GM19025 (cell line): ENCODE data around the gene CGB5.
"Not testable (repeated sequence)": the region's sequence is repeated elsewhere in the genome, so short reads cannot be mapped to it uniquely, and the experiment has no call there.

Experiments
- ATAC-seq: cut with Tn5 transposase; IDR thresholded peaks from one replicate; pipeline ENCODE4 v1.9.1; 2021; ENCODE audit warnings: mild to moderate bottlenecking, low read depth, moderate library complexity; ENCODE audit not compliant: unreplicated experiment

Gene CGB5

GRCh38 chr19:49056902-49057596 is 13.4 kb downstream of the CGB5 start:
- not testable (repeated sequence) for ATAC-seq

DNA sequence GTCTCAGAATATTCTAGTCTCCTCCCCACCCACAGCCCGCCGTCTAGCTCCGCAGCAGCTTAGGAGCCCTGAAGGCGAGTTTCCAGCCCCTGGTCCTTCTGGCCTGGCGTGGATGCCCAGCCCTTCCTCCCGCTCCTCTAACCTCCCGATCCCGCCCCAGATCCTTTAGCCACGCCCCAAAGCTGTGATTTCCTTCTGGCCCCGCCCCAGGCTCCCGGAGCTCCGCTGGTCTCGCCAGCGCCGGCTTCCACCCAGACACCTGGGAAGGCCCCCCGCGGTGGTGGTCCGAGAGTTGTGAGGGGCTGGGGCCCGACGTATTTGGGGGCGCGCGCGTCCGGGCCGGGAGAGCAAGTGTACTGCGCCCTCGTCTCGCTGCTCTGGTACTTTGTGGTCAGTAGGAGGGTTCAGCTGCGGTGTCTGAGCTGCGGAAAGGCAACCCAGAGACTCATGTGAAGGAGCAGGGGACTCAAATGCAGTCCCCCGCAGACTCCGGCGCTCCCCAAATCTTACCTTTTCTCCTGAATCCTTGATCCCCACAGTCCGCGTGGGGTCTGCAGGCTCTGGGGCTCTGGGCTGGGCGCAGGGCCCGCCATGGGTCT is 14.1 kb downstream of the CGB5 start, which contains the start of gene CGB7:
Gene CGB7 (minus strand): TSS at position 114 of the 599 bp plus-strand sequence. CDS start 2,374 bp downstream, outside the sequence.
- no peak for ATAC-seq

DNA sequence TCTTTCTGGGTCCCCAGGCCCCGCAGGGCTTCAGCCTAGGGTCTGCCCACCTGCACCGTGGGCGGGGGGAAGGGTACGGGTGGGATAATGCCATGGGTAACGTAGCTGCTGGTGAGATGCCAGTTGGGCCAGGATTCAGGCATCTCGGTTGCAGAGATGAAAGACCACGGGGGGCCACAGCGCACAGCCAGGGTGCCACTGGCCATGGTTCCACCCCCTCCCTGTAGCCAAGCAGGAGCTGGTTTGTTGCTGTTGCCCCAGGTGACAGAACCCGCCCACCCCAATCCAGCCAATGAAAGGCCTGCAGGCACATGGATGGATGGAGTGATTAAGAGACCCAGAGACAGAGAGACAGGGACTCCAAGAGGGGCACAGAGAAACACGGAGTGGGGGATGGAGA is 14.9 kb downstream of the CGB5 start:
- no peak for ATAC-seq

- no peak for ATAC-seq
Observed at GRCh38 chr19:49059053-49059452, 15.4 kb downstream of the CGB5 start.

GRCh38 chr19:49061000-49061399 is 17.4 kb downstream of the CGB5 start:
- ATAC-seq = no peak

DNA sequence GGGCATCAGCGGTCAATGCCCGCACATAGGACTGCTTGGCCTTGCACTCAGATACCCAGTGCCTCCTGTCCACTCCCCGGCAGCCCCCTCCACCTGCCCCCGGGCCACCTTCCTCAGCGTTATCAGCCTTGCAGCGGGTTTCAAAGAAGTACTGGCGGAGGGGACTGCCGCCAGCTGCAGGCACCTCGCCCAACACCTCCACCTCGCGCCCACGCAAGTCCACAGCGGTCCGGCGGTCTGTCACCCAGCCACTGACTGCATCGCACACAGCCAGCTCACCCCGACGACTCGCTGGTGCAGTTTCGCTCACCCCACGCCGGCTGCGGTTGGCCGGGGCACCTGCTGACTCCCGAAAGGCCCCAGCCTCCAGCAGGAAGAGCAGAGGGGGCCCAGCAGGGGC is 17.8 kb downstream of the CGB5 start:
- ATAC-seq = no peak

DNA sequence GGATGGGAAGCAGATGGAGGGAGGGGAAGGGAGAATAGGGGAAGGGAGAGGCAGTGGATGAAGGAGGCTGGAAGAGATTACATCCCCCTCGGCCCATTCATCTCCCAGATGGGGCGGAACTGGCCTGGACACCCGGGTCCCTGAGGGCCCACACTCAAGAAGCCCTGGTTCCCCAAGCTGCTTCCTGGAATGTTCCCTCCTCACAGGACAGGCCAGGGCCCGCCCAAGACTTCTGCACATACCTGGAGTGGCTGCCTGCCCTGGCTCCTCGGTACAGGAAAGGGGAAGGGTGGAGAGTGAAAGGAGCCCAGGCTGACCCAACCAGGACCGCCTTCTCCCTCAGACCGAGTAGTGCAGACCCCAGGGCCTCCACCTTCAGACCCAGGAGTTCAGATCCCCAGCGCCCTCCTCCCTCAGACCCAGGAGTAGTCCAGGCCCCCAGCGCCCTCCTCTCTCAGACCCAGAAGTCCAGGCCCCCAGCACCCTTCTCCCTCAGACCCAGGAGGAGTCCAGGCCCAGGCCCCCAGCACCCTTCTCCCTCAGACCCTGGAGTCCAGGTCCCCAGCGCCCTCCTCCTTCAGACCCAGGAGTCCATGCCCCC is 20.5 kb downstream of the CGB5 start:
- ATAC-seq = no peak

DNA sequence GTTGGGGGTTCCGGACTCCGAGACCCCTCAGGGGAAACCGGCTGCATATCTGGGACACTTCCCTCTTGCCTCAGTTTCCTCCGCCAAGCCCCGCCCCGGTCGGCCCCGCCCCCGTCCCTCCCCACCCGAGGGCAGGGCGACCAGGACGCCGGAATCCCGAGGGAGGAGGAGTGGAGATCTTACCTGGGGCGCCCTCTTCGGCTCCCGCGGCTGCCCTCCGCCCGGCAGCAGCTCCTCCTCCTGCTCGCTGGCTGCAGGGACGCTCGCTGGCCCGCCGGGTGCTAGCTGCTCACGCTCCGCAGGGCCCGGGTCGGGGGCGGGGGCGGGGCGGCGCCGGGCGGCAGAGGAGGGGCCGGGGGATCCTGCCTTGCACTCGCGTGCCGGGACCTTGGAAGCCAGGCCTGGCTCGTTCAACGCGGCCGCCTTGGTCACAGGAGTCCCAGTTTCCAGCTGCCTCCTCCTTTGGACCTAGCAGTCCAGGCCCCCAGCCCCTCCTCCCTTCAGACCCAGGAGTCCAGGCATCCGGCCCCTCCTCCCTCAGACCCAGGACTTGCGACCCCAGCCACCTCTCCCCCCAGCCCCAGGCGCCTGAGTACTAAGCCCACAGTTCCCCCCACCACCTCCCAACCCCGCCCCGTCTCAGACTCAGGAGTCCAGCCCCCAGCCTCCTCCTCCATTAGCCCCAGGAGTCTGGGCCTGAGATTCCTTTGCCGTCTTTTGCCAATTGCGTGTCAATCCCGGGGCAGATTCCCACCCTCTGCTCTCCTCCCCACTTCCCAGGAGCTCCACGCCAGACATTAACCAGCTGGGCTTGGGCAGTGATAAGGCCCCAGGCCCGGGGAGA is 21.3 kb downstream of the CGB5 start, which contains the start of gene NTF4:
Gene NTF4 (minus strand): TSS at position 51 of the 844 bp plus-strand sequence. CDS start 2,821 bp downstream, outside the sequence.
- no peak for ATAC-seq

GRCh38 chr19:49065905-49066512 is 22.4 kb downstream of the CGB5 start:
- ATAC-seq = no peak

- no peak for ATAC-seq
Observed at GRCh38 chr19:49067554-49067953, 23.9 kb downstream of the CGB5 start.

- ATAC-seq = no peak
Observed at GRCh38 chr19:49069026-49069425, 25.4 kb downstream of the CGB5 start.

DNA sequence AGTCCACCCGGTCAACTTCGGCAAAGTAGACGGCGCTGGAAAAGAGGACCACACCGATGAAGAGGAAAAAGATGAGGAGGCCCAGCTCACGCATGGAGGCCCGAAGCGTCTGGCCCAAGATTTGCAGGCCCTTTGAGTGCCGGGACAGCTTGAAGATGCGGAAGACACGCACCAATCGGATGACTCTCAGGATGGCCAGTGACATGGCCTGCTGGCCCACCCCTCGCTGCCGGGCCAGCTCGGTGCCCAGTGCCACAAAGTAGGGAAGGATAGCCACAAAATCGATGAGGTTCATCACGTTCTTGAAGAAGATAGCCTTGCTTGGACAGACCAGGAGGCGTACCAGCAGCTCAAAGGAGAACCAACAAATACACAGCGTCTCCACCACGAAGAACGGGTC is 26.8 kb downstream of the CGB5 start:
- no peak for ATAC-seq

- no peak for ATAC-seq
Observed at GRCh38 chr19:49071860-49072547, 28.4 kb downstream of the CGB5 start.

DNA sequence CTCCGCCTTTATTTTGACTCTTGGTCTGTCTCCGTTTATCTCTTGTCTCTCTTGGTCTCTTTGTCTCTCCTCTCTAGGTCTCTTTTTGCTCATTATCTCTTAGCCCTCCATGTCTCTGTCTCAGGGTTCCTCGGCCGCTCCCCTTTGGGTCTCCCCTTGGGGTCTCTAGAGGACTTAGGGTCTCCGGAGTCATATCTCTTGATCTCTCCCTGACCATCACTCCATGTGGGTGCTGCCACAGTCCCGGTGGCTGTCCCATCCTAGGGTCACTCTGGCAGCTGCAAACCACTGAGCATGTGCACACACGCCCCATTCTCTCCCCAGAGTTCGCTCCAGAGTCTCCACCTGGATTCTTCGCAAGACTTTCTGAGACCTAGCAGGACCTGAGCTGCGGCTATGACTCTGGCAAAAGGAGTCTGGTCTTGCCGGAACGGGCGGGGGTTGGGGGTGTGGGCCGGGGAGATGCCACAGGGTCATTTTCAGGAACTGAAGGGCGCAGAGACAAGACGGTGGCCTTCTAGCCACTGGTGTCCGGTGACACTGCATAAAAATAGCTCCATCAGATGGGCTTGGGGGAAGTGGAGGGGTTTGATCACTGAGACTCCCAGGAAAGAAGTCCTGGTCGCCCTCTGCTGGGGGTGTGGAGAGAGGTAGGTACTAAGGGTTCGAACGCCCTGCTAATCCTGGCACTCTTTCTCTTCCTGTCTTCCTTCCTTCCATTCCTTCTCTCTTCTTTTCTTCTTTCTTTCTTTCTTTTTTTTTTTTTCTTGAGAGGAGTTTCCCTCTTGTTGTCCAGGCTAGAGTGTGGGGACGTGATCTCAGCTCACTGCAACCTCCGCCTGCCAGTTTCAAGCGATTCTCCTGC is 30.1 kb downstream of the CGB5 start:
- ATAC-seq = no peak

GRCh38 chr19:49074869-49075268 is 31.2 kb downstream of the CGB5 start:
- ATAC-seq = not testable (repeated sequence)

GRCh38 chr19:49080392-49080791 is 36.7 kb downstream of the CGB5 start:
- ATAC-seq = no peak

- ATAC-seq = no peak
Observed at GRCh38 chr19:49081273-49081672, 37.6 kb downstream of the CGB5 start.

DNA sequence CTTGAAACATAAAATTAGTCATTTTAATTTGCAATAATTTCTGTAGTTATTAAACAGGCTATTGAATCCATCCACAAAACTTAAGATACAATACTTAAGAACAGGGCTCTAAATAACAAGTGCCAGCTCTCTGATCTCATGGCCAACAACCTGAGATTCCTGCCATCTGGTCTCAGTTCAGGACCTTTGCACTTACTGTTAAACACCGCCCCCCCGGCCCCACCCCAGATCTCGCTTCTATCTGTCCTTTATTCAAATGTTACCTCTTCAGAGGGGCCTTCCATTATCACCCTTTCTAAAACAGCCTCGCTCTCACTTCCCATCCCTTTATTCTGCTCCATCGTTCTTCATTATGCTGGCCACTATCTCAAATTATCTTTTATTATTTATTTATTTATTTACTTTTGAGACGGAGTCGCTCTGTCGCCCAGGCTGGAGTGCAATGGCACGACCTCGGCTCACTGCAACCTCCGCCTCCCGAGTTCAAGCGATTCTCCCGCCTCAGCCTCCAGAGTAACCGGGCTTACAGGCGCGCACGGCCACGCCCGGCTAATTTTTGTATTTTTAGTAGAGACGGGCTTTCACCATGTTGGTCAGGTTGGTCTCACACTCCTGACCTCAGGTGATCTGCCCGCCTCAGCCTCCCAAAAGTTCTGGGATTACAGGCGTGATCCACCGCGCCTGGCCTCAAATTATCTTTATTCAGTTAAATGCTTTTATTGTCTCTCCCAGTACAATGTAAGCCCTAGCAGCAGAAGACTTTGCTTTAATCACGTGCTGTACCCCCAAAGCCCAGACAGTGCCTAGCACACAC is 40.8 kb downstream of the CGB5 start:
- ATAC-seq = no peak
